ELF-1 (cell line): ENCODE results near the gene FZD7.

Source experiments
- DNase-seq: peaks from one replicate; pipeline ENCODE4 v3.0.0-alpha.2; 2016; ENCODE audit warnings: low read depth, low spot score

FZD7 gene

GRCh38 chr2:202037086-202037485 lies 3.4 kb downstream of the FZD7 start:
- DNase-seq, result no peak

- peak; percentile 78 for DNase-seq
These were observed 5.0 kb downstream of the FZD7 start for GRCh38 chr2:202038471-202039277.

GRCh38 chr2:202039278-202040078 lies 5.8 kb downstream of the FZD7 start:
- DNase-seq, result peak; percentile 53

GRCh38 chr2:202040079-202040844 lies 6.6 kb downstream of the FZD7 start:
- no peak for DNase-seq

GRCh38 chr2:202042444-202042843 lies 8.8 kb downstream of the FZD7 start:
- no peak for DNase-seq

GRCh38 chr2:202043475-202043874 lies 9.8 kb downstream of the FZD7 start:
- DNase-seq, result no peak

GRCh38 chr2:202044777-202045176 lies 11.1 kb downstream of the FZD7 start:
- DNase-seq, result no peak

- no peak for DNase-seq
These were observed 12.9 kb downstream of the FZD7 start for GRCh38 chr2:202046572-202046971.

- DNase-seq, result no peak
These were observed 15.6 kb downstream of the FZD7 start for GRCh38 chr2:202049092-202049728.

- DNase-seq, result no peak
These were observed 16.2 kb downstream of the FZD7 start for GRCh38 chr2:202049840-202050239.

GRCh38 chr2:202050652-202051051 lies 17.0 kb downstream of the FZD7 start:
- DNase-seq, result no peak

GRCh38 chr2:202051499-202052161 lies 18.0 kb downstream of the FZD7 start:
- DNase-seq, result peak; percentile 52

- DNase-seq, result no peak
These were observed 18.6 kb downstream of the FZD7 start for GRCh38 chr2:202052235-202052634.

GRCh38 chr2:202054679-202055078 lies 21.0 kb downstream of the FZD7 start:
- DNase-seq, result no peak

- no peak for DNase-seq
These were observed 23.0 kb downstream of the FZD7 start for GRCh38 chr2:202056611-202057010.

- no peak for DNase-seq
These were observed 26.6 kb downstream of the FZD7 start for GRCh38 chr2:202060218-202060617.

- no peak for DNase-seq
These were observed 28.0 kb downstream of the FZD7 start for GRCh38 chr2:202061695-202062094.

- DNase-seq, result peak; percentile 69
These were observed 30.7 kb downstream of the FZD7 start for GRCh38 chr2:202064171-202064880.

GRCh38 chr2:202064881-202065230 lies 31.2 kb downstream of the FZD7 start:
- no peak for DNase-seq

GRCh38 chr2:202065876-202066275 lies 32.2 kb downstream of the FZD7 start:
- no peak for DNase-seq

GRCh38 chr2:202066875-202067274 lies 33.2 kb downstream of the FZD7 start:
- DNase-seq, result no peak
